Prostate gland (tissue), 1 donor: ENCODE results near the gene SEPTIN5.

Experiments used
- POLR2A ChIP-seq: fragments of 450-650 bp; IDR thresholded peaks from one replicate; pipeline ENCODE4 v1.6.1; 2016; ENCODE audit warnings: antibody characterized with exemption, mild to moderate bottlenecking
- POLR2AphosphoS5 ChIP-seq: sonication (generic); formaldehyde crosslinking; IDR thresholded peaks from one replicate; pipeline ENCODE4 v1.6.1; 2017; ENCODE audit warnings: antibody characterized with exemption

GRCh38 chr22:19724927-19725661, 10.8 kb downstream of the SEPTIN5 start:
- TF ChIP-seq POLR2AphosphoS5, result no peak
- no peak for TF ChIP-seq POLR2A
